ENCODE results near the gene TEAD1. TPM values are rescaled to one million over a fixed set of nuclear protein-coding genes. Genes with fewer than 3 reads are reported as not detected.

The TEAD1 gene
- total RNA-seq, 2 experiments from 2014 or later, result 0.25 to 0.83 TPM

DNA sequence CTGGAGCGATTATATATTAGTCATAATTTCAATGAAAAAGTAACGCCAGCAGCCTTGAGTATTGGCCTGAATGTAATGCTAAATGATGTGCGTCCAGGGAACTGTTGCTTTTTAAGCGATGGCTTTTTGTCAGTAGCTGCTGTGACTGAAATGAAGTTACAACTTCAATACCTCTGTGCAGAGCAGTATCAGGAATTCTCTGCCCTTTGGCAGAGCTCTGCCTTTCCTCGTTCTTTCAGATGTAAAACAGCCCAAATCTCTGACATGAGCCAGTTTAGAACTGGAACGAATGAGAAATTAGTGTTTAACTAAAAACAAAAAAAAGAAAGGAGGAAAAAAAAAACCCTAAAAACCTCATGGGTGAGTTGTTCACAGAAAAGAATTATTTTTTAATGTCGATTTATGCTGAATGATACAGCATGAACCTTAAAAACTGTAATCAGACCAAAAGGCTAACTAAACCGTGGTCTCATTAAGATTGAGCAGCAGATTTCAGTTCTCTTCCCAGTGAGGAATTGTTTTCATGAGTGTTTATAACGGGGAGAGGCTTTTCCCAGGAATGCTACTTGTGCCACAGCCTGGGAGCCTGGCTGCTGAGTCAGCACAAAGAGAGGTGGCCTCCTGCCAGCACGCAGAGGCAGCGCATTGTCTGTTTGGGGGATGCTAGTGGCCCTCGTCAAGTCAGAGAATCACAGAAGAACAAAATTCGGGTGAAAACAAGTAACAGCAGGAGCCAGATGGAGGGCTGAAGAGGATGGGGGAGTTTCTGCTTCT lies 188.7 kb downstream of the TEAD1 start:
- H3K27me3 Mint-ChIP-seq, result peaks cover 45% of the 10 kb centered on the region
- ATAC-seq, result no peak
- no peaks in the 10 kb centered on the region for H3K36me3 Mint-ChIP-seq (ENCODE audit: low read depth)
- H3K27ac Mint-ChIP-seq, result no peak overlapping the region
- intact Hi-C loops (cut with micrococcal nuclease), result no loop called here
- TF ChIP-seq, protein P1, sequence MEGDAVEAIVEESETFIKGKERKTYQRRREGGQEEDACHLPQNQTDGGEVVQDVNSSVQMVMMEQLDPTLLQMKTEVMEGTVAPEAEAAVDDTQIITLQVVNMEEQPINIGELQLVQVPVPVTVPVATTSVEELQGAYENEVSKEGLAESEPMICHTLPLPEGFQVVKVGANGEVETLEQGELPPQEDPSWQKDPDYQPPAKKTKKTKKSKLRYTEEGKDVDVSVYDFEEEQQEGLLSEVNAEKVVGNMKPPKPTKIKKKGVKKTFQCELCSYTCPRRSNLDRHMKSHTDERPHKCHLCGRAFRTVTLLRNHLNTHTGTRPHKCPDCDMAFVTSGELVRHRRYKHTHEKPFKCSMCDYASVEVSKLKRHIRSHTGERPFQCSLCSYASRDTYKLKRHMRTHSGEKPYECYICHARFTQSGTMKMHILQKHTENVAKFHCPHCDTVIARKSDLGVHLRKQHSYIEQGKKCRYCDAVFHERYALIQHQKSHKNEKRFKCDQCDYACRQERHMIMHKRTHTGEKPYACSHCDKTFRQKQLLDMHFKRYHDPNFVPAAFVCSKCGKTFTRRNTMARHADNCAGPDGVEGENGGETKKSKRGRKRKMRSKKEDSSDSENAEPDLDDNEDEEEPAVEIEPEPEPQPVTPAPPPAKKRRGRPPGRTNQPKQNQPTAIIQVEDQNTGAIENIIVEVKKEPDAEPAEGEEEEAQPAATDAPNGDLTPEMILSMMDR (IDR thresholded peaks at IDR 0.05), result no peak
- DNase-seq, result no peak
- ChIA-PET POLR2A (no interaction called here), CTCF (interaction anchor here (1.2 kb wide), 2 partner anchors 26 to 532 kb away, joined by 3 to 5 read pairs; no protein-coding TSS in a partner anchor)
- H3K4me1 Mint-ChIP-seq (ENCODE audit: low read depth), result peaks cover 5% of the 10 kb centered on the region
- no peaks in the 10 kb centered on the region for H3K9me3 Mint-ChIP-seq
- H3K4me3 Mint-ChIP-seq, result no peak overlapping the region

DNA sequence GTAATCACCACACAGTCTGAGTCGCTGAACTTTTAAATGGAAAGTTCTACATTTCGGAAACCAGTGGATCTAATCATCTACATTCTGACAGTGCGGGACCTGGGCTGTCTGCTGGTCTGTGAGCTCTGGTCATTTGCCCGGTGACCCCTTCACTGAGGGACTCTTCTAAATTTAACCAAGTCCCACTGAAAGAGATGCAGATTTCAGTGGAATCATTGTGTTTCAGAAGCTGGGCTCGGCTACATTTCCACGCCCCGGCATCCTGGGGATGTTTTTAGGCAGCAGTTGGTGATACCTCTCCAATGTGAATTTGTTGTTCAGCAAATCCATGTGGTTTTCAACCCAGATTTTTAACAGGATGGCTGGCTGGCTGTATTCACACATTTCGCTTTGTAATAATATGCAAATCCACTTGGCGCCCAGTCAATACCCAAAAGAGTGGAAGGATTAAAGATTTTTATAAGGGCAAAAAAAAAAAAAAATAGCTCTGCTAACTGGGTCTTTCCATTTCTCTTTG lies 189.4 kb downstream of the TEAD1 start:
- Mint-ChIP-seq H3K27ac (no peak overlapping the region), H3K36me3 (ENCODE audit: low read depth) (no peaks in the 10 kb centered on the region), H3K4me1 (ENCODE audit: low read depth) (peaks cover 5% of the 10 kb centered on the region), H3K27me3 (peaks cover 45% of the 10 kb centered on the region), H3K4me3 (no peak overlapping the region), H3K9me3 (no peaks in the 10 kb centered on the region)
- ChIA-PET CTCF (interaction anchor here (1.2 kb wide), 2 partner anchors 25 to 533 kb away, joined by 3 to 5 read pairs; no protein-coding TSS in a partner anchor), POLR2A (no interaction called here)
- DNase-seq (no peak), ATAC-seq (no peak)
- TF ChIP-seq, protein P1 (IDR thresholded peaks at IDR 0.05), result no peak
- intact Hi-C loops (cut with micrococcal nuclease), result no loop called here

DNA sequence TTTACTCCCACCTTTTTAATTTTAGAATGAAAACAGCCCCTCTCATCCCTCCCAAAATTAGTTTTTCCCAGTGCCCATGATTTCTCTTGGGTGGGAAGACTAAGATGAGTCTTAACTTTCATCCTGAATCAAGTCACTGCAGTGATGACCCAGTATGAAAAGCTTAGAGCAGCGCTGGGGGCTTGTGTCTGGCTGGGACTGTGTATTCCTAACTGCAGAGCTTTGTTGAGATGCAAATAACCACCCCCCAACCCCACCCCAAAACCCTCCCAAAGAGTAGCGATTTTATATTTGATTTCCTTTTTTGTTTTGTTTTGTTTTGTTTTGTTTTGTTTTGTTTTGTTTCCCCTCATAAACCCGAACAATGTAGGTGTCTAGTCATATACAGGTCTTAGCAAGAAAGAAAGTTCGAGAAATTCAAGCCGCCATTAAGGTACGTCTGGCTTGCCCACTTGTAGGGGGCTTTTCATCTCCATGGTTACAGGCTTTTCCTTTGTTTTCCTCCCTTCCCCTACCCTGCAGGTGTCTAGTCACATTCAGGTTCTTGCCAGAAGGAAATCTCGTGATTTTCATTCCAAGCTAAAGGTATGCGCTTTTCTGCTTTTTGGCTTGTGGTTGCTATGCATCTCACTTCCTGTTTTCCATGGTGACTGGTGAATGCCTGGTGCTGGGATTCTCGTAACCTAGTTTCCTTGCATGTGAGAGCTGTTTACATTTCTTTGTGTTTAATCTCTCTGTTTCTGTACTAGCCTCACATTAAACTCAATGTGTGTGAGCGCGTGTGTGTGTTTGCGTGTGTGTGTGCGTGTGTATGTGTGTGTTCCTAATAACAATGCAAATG lies 190.3 kb downstream of the TEAD1 start:
- no peak overlapping the region for H3K4me3 Mint-ChIP-seq
- peaks cover 48% of the 10 kb centered on the region for H3K27me3 Mint-ChIP-seq
- intact Hi-C loops (cut with micrococcal nuclease), result no loop called here
- ATAC-seq (no peak), DNase-seq (no peak)
- H3K36me3 Mint-ChIP-seq (ENCODE audit: low read depth), result no peaks in the 10 kb centered on the region
- POLR2A ChIA-PET, result no interaction called here
- H3K4me1 Mint-ChIP-seq (ENCODE audit: low read depth), result peaks cover 5% of the 10 kb centered on the region
- H3K9me3 Mint-ChIP-seq, result no peaks in the 10 kb centered on the region
- TF ChIP-seq, protein P1 (IDR thresholded peaks at IDR 0.05), result no peak
- CTCF ChIA-PET, result interaction anchor here (1.2 to 1.9 kb wide), 3 partner anchors 24 to 533 kb away, joined by 3 to 8 read pairs (median 5); no protein-coding TSS in a partner anchor
- no peak overlapping the region for H3K27ac Mint-ChIP-seq

DNA sequence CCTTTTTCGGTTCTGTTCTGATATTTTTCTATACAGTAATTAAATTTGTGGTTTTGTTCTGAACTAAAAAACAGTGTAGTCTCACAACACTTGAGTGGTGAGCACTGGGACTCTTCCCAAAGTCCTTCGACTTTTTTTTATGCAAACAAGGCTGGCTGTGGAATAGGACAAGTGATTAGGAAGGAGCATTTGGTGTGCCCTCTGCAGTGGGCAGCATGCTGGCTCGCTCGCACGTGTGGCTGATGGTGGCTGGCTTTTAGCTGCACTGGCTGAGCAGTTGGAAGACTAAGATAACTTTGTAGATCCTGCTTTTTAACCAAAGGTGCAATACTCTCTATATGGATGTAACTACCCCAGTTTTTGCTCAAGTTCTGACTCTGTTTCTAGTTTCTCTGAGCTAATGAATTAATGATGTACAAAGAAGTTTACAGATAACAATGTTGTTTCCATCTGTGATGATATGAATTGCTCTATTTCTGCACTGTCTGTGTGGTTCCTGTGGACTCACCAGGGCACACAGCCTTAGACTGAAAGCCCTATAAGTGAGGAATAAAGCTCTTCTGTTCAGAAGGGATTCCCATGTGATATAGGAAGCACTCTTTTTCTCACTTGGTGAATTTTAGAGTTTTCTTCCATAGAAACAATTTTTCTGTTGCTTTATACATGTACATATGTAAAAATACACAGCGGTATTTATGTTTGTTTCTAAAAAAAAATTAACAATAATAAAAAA lies 191.8 kb downstream of the TEAD1 start:
- CTCF ChIA-PET, result interaction anchor here (1.4 to 1.9 kb wide), 2 partner anchors 23 to 579 kb away, joined by 3 to 8 read pairs; no protein-coding TSS in a partner anchor
- peaks cover 43% of the 10 kb centered on the region for H3K27me3 Mint-ChIP-seq

More for the DNA sequence above, 191.8 kb downstream of the TEAD1 start:
- Mint-ChIP-seq H3K27ac (no peak overlapping the region), H3K4me1 (ENCODE audit: low read depth) (peaks cover 5% of the 10 kb centered on the region), H3K4me3 (no peak overlapping the region), H3K36me3 (ENCODE audit: low read depth) (no peaks in the 10 kb centered on the region), H3K9me3 (no peaks in the 10 kb centered on the region)
- intact Hi-C loops (cut with micrococcal nuclease), result no loop called here
- TF ChIP-seq, protein P1 (IDR thresholded peaks at IDR 0.05), result no peak
- ATAC-seq (no peak), DNase-seq (no peak)
- POLR2A ChIA-PET, result no interaction called here
